Left ventricle myocardium inferior (tissue), 1 donor: ENCODE data around the gene UGT2A2. TPM values are rescaled to one million over a fixed set of nuclear protein-coding genes. Genes with fewer than 3 reads are reported as not detected.

Experiments
- DNase-seq: peaks from one replicate; pipeline ENCODE4 v3.0.0-alpha.2; 2020
- H3K27ac ChIP-seq: fragments of 200-600 bp; replicated peaks from 2 replicates; pipeline ENCODE4 v1.8.0; 2021
- H3K27me3 ChIP-seq: fragments of 200-600 bp; 2 replicates; pipeline ENCODE4 v1.8.0; 2021; ENCODE audit warnings: low read depth
- H3K36me3 ChIP-seq: fragments of 200-600 bp; 2 replicates; pipeline ENCODE4 v1.8.0; 2021
- H3K4me1 ChIP-seq: fragments of 200-600 bp; 2 replicates; pipeline ENCODE4 v1.8.0; 2021
- H3K4me3 ChIP-seq: fragments of 200-600 bp; 2 replicates; pipeline ENCODE4 v1.8.0; 2021; ENCODE audit warnings: mild to moderate bottlenecking, moderate library complexity
- H3K9me3 ChIP-seq: fragments of 200-600 bp; replicated peaks from 2 replicates; pipeline ENCODE4 v1.8.0; 2021
- CTCF ChIP-seq: fragments of 200-600 bp; IDR thresholded peaks from 2 replicates; pipeline ENCODE4 v1.8.0; 2021; ENCODE audit warnings: antibody characterized with exemption, mild to moderate bottlenecking, borderline replicate concordance
- intact Hi-C: fragments of 100-400 bp; cut with micrococcal nuclease; formaldehyde crosslinking; loops from one replicate; pipeline ENCODE4 v1.11.0; 2022
- total RNA-seq: library from RNA; stranded (reverse); fragmentation: NEBNext Ultra II Directional; extraction: Animal tissue kit (Norgen Biotek cat#: 25700); gene quantifications from one replicate; pipeline ENCODE4 v1.2.1, GENCODE V29; 2021
- donor health status: DM: no; HTN: yes; CAD: no; lungs with severe emphysema.

The UGT2A2 gene
- total RNA-seq, 1 donor from 2014 or later: not detected

GRCh38 chr4:69642961-69643360 lies 3.5 kb upstream of the UGT2A2 start:
- Histone ChIP-seq H3K4me1 (no peaks in the 10 kb centered on the region), H3K9me3 (no peaks in the 10 kb centered on the region), H3K27ac (no peak overlapping the region), H3K27me3 (no peaks in the 10 kb centered on the region), H3K36me3 (no peaks in the 10 kb centered on the region), H3K4me3 (no peak overlapping the region)
- TF ChIP-seq CTCF: no peak
- intact Hi-C loops: no loop called here
- DNase-seq: no peak

GRCh38 chr4:69640289-69640688 lies 847 bp upstream of the UGT2A2 start:
- no peak for TF ChIP-seq CTCF
- intact Hi-C loops: no loop called here
- no peak for DNase-seq
- no peak overlapping the region for H3K4me3 ChIP-seq
- no peak overlapping the region for H3K27ac ChIP-seq
- no peaks in the 10 kb centered on the region for H3K27me3 ChIP-seq
- no peaks in the 10 kb centered on the region for H3K4me1 ChIP-seq
- H3K36me3 ChIP-seq: no peaks in the 10 kb centered on the region
- H3K9me3 ChIP-seq: no peaks in the 10 kb centered on the region

- Histone ChIP-seq H3K9me3 (peaks cover 24% of the 10 kb centered on the region), H3K4me3 (no peak overlapping the region), H3K36me3 (no peaks in the 10 kb centered on the region), H3K4me1 (no peaks in the 10 kb centered on the region), H3K27me3 (no peaks in the 10 kb centered on the region), H3K27ac (no peak overlapping the region)
- TF ChIP-seq CTCF: no peak
- no peak for DNase-seq
- intact Hi-C loops: no loop called here
Measured at GRCh38 chr4:69617083-69617694, 22.3 kb downstream of the UGT2A2 start.

GRCh38 chr4:69610484-69610883 lies 29.0 kb downstream of the UGT2A2 start:
- Histone ChIP-seq H3K9me3 (no peaks in the 10 kb centered on the region), H3K27ac (no peak overlapping the region), H3K36me3 (no peaks in the 10 kb centered on the region), H3K4me3 (no peak overlapping the region), H3K27me3 (no peaks in the 10 kb centered on the region), H3K4me1 (no peaks in the 10 kb centered on the region)
- no peak for DNase-seq
- TF ChIP-seq CTCF: no peak
- intact Hi-C loops: no loop called here

- Histone ChIP-seq H3K9me3 (peaks cover 3% of the 10 kb centered on the region), H3K4me1 (no peaks in the 10 kb centered on the region), H3K27me3 (no peaks in the 10 kb centered on the region), H3K36me3 (no peaks in the 10 kb centered on the region), H3K27ac (no peak overlapping the region), H3K4me3 (no peak overlapping the region)
- no peak for TF ChIP-seq CTCF
- intact Hi-C loops: no loop called here
- DNase-seq: no peak
Measured at GRCh38 chr4:69601065-69601464, 38.4 kb downstream of the UGT2A2 start.
